ENCODE results near the gene DAZAP1. TPM values are rescaled to one million over a fixed set of nuclear protein-coding genes. Genes with fewer than 3 reads are reported as not detected.

The DAZAP1 gene
- total RNA-seq, 4 donors from 2014 or later = 53.7 to 74.1 (median 63.4) TPM

DNA sequence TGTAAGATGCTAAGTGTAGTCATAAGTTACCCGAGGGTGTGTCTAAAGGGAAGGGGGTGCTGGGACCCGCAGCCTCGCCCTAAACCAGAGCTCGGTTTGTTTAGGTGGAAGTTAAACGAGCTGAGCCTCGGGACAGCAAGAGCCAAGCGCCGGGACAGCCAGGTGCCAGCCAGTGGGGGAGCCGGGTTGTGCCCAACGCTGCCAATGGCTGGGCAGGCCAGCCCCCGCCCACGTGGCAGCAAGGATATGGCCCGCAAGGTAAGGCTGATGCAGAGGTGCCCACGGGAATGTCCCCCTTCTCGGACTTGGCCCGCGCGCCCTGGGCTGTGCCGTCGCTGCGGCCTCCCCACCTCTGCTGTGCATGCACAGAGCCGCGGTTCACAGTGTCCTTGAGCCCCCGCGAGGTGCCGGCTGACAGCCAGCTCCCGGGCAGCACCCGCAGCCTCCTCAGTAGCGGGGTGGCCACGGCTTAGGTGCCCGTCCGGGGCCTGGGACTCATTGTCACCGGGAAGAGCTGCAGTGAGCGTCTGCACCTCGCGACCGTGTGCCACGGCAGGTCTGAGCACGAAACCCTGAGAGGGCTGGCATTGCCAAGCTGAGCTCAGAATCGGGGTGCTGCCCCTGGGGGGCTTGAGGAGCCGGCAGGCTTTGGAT lies 21.5 kb downstream of the DAZAP1 start:
- no peaks in the 10 kb centered on the region for H3K27me3 ChIP-seq
- H3K4me1 ChIP-seq = peaks cover 0 to 2% of the 10 kb centered on the region in 2 donors
- TF ChIP-seq, protein P1, sequence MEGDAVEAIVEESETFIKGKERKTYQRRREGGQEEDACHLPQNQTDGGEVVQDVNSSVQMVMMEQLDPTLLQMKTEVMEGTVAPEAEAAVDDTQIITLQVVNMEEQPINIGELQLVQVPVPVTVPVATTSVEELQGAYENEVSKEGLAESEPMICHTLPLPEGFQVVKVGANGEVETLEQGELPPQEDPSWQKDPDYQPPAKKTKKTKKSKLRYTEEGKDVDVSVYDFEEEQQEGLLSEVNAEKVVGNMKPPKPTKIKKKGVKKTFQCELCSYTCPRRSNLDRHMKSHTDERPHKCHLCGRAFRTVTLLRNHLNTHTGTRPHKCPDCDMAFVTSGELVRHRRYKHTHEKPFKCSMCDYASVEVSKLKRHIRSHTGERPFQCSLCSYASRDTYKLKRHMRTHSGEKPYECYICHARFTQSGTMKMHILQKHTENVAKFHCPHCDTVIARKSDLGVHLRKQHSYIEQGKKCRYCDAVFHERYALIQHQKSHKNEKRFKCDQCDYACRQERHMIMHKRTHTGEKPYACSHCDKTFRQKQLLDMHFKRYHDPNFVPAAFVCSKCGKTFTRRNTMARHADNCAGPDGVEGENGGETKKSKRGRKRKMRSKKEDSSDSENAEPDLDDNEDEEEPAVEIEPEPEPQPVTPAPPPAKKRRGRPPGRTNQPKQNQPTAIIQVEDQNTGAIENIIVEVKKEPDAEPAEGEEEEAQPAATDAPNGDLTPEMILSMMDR (IDR thresholded peaks at IDR 0.05 in 4 of 5, conservative IDR thresholded peaks at IDR 0.05 in 1 of 5) = no peak
- no peak for TF ChIP-seq POLR2A (IDR thresholded peaks at IDR 0.05)
- no peaks in the 10 kb centered on the region for H3K9me3 ChIP-seq
- in situ Hi-C loops (cut with MboI; ENCODE audit: low sequenced_read_pairs in 4 of 4) (no loop called here), intact Hi-C loops (cut with DNase I; ENCODE audit: low total_unique reads) (no loop called here)
- no peak overlapping the region for H3K27ac ChIP-seq
- peaks cover 0 to 87% of the 10 kb centered on the region in 2 donors for H3K36me3 ChIP-seq
- DNase-seq (no peak), ATAC-seq (no peak)
- H3K4me3 ChIP-seq = no peak overlapping the region

DNA sequence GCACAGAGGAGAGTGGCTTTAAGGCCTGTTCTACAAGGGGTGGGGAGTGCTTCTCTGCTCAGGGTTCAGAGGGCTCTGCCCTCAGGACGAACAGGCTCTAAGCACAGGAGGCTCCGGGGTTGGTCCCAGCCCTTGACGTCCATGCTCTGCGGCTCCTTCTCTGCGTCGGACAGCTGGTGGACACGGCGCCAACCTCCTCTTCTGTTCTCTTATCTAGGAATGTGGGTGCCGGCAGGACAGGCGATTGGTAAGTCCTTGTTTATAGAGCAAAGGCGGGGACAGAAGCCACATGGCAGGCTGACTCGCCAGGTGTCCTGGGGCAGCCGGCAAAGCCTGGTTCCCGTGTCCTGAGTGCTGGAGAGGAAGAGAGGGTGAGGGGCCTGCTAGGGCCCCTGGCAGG lies 22.4 kb downstream of the DAZAP1 start:
- Histone ChIP-seq H3K36me3 (peaks cover 2 to 90% of the 10 kb centered on the region in 2 donors), H3K27me3 (no peaks in the 10 kb centered on the region), H3K9me3 (no peaks in the 10 kb centered on the region), H3K27ac (no peak overlapping the region), H3K4me3 (no peak overlapping the region), H3K4me1 (peaks cover 0 to 2% of the 10 kb centered on the region in 2 donors)
- intact Hi-C loops (cut with DNase I; ENCODE audit: low total_unique reads) = no loop called here
- DNase-seq (no peak), ATAC-seq (no peak)
- TF ChIP-seq POLR2A (IDR thresholded peaks at IDR 0.05) = no peak
- TF ChIP-seq, protein P1 (IDR thresholded peaks at IDR 0.05 in 4 of 5, conservative IDR thresholded peaks at IDR 0.05 in 1 of 5) = no peak
- in situ Hi-C loops (cut with MboI; ENCODE audit: low sequenced_read_pairs in 4 of 4) = no loop called here

DNA sequence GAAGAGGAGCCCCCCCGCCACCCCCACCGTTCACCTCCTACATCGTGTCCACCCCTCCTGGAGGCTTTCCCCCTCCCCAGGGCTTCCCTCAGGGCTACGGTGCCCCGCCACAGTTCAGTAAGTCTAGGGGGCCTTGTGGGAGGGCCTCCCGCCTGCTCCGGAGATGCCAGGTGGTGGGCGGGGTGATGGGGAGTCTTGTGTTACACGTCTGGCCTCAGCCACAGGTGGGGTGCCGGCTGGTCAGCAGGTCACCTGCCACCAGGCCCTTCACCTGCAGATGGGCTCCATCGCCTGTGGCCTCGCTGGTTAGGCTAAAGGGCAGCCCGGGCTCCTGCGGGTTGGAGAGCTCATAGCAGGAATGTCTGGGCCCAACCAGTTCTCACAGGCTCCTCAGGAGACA lies 22.9 kb downstream of the DAZAP1 start:
- Histone ChIP-seq H3K27ac (no peak overlapping the region), H3K4me1 (peaks cover 0 to 2% of the 10 kb centered on the region in 2 donors), H3K36me3 (peaks cover 2 to 87% of the 10 kb centered on the region in 2 donors), H3K27me3 (no peaks in the 10 kb centered on the region), H3K4me3 (no peak overlapping the region), H3K9me3 (no peaks in the 10 kb centered on the region)
- DNase-seq (no peak), ATAC-seq (no peak)
- in situ Hi-C loops (cut with MboI; ENCODE audit: low sequenced_read_pairs in 4 of 4) (no loop called here), intact Hi-C loops (cut with DNase I; ENCODE audit: low total_unique reads) (no loop called here)
- TF ChIP-seq, protein P1 (IDR thresholded peaks at IDR 0.05 in 4 of 5, conservative IDR thresholded peaks at IDR 0.05 in 1 of 5) = no peak
- no peak for TF ChIP-seq POLR2A (IDR thresholded peaks at IDR 0.05)

DNA sequence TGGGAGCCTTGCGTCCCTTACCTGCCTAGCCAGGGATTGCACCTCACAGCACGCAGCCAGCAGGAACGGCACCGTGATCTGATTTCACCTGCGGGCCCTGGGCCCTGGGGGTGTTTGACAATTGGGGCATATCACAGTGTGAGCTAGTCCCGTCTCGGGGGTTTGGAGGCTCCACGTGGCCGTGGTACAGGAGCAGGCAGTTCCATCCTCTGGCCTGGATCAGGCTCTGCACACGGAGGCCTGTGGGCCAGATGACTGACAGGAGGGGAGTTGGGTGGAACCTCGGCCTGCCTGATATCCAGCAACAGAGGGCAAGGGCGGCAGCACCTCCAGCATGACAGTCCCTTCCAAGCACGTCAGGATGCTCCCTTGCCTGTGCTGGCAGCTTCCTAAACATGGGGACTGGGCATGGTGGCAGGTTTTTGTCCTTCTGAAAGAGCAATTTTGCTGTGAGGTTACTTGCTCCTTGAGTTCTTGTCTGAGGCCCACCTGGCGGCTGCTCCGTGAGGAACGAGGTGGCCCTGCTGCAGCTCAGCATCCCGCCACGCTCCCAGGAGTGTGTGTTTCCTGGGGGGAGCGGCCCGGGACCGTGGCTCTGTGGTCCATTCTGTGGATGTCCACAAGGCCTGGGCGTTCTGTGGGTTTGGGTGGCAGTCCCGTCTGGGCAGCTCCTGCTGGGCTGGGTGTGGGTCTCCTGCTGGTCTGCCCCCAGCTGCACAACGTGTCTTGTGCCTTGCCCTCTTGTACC lies 24.5 kb downstream of the DAZAP1 start:
- Histone ChIP-seq H3K27ac (no peak overlapping the region), H3K4me3 (no peak overlapping the region), H3K9me3 (no peaks in the 10 kb centered on the region), H3K27me3 (no peaks in the 10 kb centered on the region), H3K36me3 (peaks cover 2 to 74% of the 10 kb centered on the region in 2 donors), H3K4me1 (peaks cover 0 to 7% of the 10 kb centered on the region in 2 donors)
- no peak for DNase-seq
- TF ChIP-seq, protein P1 (IDR thresholded peaks at IDR 0.05 in 4 of 5, conservative IDR thresholded peaks at IDR 0.05 in 1 of 5) = no peak
- no peak for TF ChIP-seq POLR2A (IDR thresholded peaks at IDR 0.05)
- ATAC-seq = no peak
- in situ Hi-C loops (cut with MboI; ENCODE audit: low sequenced_read_pairs in 4 of 4) (no loop called here), intact Hi-C loops (cut with DNase I; ENCODE audit: low total_unique reads) (no loop called here)

Measured in gastrocnemius medialis (tissue), 4 donors.